Liver (tissue), 2 donors: ENCODE results near the gene PTPMT1.

ENCODE experiments used
- CTCF ChIP-seq: fragments of 150-350 bp; IDR thresholded peaks from 2 replicates; pipeline ENCODE4 v1.5.1; 2017; ENCODE audit warnings: improper control_type of control experiment, low read depth, low read length; ENCODE audit not compliant: missing input control
- TF ChIP-seq, protein P1 (sequence below): IDR thresholded peaks from 2 replicates; pipeline ENCODE4 v1.6.1; 2016; ENCODE audit warnings: antibody characterized with exemption, mild to moderate bottlenecking
- TF ChIP-seq, protein P2 (sequence below): IDR thresholded peaks from 2 replicates; pipeline ENCODE4 v1.6.1; 2016; ENCODE audit warnings: antibody characterized with exemption
- donor health status: healthy.

GRCh38 chr11:47586098-47586855 lies 20.9 kb downstream of the PTPMT1 start, which contains the start of gene FAM180B:
- TF ChIP-seq, protein P1, sequence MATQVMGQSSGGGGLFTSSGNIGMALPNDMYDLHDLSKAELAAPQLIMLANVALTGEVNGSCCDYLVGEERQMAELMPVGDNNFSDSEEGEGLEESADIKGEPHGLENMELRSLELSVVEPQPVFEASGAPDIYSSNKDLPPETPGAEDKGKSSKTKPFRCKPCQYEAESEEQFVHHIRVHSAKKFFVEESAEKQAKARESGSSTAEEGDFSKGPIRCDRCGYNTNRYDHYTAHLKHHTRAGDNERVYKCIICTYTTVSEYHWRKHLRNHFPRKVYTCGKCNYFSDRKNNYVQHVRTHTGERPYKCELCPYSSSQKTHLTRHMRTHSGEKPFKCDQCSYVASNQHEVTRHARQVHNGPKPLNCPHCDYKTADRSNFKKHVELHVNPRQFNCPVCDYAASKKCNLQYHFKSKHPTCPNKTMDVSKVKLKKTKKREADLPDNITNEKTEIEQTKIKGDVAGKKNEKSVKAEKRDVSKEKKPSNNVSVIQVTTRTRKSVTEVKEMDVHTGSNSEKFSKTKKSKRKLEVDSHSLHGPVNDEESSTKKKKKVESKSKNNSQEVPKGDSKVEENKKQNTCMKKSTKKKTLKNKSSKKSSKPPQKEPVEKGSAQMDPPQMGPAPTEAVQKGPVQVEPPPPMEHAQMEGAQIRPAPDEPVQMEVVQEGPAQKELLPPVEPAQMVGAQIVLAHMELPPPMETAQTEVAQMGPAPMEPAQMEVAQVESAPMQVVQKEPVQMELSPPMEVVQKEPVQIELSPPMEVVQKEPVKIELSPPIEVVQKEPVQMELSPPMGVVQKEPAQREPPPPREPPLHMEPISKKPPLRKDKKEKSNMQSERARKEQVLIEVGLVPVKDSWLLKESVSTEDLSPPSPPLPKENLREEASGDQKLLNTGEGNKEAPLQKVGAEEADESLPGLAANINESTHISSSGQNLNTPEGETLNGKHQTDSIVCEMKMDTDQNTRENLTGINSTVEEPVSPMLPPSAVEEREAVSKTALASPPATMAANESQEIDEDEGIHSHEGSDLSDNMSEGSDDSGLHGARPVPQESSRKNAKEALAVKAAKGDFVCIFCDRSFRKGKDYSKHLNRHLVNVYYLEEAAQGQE: no peak
- TF ChIP-seq, protein P2, sequence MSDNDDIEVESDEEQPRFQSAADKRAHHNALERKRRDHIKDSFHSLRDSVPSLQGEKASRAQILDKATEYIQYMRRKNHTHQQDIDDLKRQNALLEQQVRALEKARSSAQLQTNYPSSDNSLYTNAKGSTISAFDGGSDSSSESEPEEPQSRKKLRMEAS: no peak
- TF ChIP-seq CTCF: no peak
